CD14-positive monocyte (primary cell): ENCODE measurements around the gene EYS. TPM values are rescaled to one million over a fixed set of nuclear protein-coding genes. Genes with fewer than 3 reads are reported as not detected.

Source experiments
- DNase-seq, 3 donors: peaks; one replicate each; pipeline ENCODE4 v3.0.0-alpha.2; 2011 to 2022
- H2AFZ ChIP-seq: 2 replicates; pipeline ENCODE4 v1.6.0; 2012; ENCODE audit warnings: mild to moderate bottlenecking, low read depth, low read length, inconsistent platforms; ENCODE audit not compliant: insufficient read depth, poor library complexity, severe bottlenecking
- H3K27ac ChIP-seq, 2 donors: 1 replicate in 1 of 2; 2 replicates in 1 of 2; pipeline ENCODE4 v1.5.1; 2012 to 2013; ENCODE audit warnings: low read length in 2 of 2, control low read depth in 1 of 2, inconsistent platforms in 1 of 2, low read depth in 1 of 2, mild to moderate bottlenecking in 1 of 2
- H3K27me3 ChIP-seq, 2 donors: one replicate each; pipeline versions ENCODE4 v1.6.0 to v1.6.1; 2011 to 2013; ENCODE audit warnings: low read length in 2 of 2; ENCODE audit not compliant: control insufficient read depth in 2 of 2, insufficient read depth in 2 of 2
- H3K36me3 ChIP-seq, 2 donors: replicated peaks in 1 of 2; 1 replicate in 1 of 2; 2 replicates in 1 of 2; pipeline versions ENCODE4 v1.5.1 to v1.6.1; 2012 to 2013; ENCODE audit warnings: low read length in 2 of 2, control low read depth in 1 of 2, inconsistent platforms in 1 of 2, mild to moderate bottlenecking in 1 of 2; ENCODE audit not compliant: insufficient read depth in 2 of 2, control insufficient read depth in 1 of 2
- H3K4me1 ChIP-seq, 2 donors: 1 replicate in 1 of 2; 2 replicates in 1 of 2; pipeline versions ENCODE4 v1.5.1 to v1.6.1; 2012 to 2013; ENCODE audit warnings: low read length in 2 of 2, control low read depth in 1 of 2, inconsistent platforms in 1 of 2, mild to moderate bottlenecking in 1 of 2, moderate library complexity in 1 of 2; ENCODE audit not compliant: insufficient read depth in 2 of 2, control insufficient read depth in 1 of 2
- H3K4me2 ChIP-seq: replicated peaks from 2 replicates; pipeline ENCODE3; 2012; ENCODE audit warnings: low read length, moderate library complexity, mild to moderate bottlenecking; ENCODE audit not compliant: poor library complexity, severe bottlenecking; ENCODE audit errors: extremely low read depth
- H3K4me3 ChIP-seq, 3 experiments: fragments of 200-600 bp in 1 of 3; sonication (generic) in 1 of 3; replicated peaks in 1 of 3; 1 replicate in 2 of 3; 2 replicates in 1 of 3; pipeline ENCODE4 v1.5.1; 2011 to 2013; ENCODE audit warnings: low read length in 3 of 3, mild to moderate bottlenecking in 3 of 3, control low read depth in 2 of 3, low read depth in 2 of 3, inconsistent platforms in 1 of 3, moderate library complexity in 1 of 3
- H3K79me2 ChIP-seq: 2 replicates; pipeline ENCODE4 v1.6.0; 2012; ENCODE audit warnings: mild to moderate bottlenecking, control low read depth, inconsistent platforms, low read length, moderate library complexity; ENCODE audit not compliant: insufficient read depth
- H3K9ac ChIP-seq: 2 replicates; pipeline ENCODE4 v1.6.0; 2017; ENCODE audit warnings: low read length, mild to moderate bottlenecking; ENCODE audit not compliant: insufficient read depth, poor library complexity, severe bottlenecking
- H3K9me3 ChIP-seq, 2 donors: replicated peaks in 1 of 2; 1 replicate in 1 of 2; 2 replicates in 1 of 2; pipeline versions ENCODE4 v1.5.1 to v1.6.1; 2012 to 2013; ENCODE audit warnings: low read length in 2 of 2, control low read depth in 1 of 2; ENCODE audit not compliant: control insufficient read depth in 1 of 2, insufficient read depth in 1 of 2
- H4K20me1 ChIP-seq: 2 replicates; pipeline ENCODE4 v1.6.0; 2012; ENCODE audit warnings: mild to moderate bottlenecking, low read length, control low read depth, moderate library complexity; ENCODE audit not compliant: insufficient read depth
- H3K27ac Mint-ChIP-seq, 7 donors: one replicate each; pipeline ENCODE4 v1.8.0; 2020; ENCODE audit warnings: mild to moderate bottlenecking in 7 of 7, mixed read lengths in 7 of 7, moderate library complexity in 6 of 7, inconsistent platforms in 2 of 7
- H3K27me3 Mint-ChIP-seq, 3 donors: one replicate each; pipeline ENCODE4 v1.8.0; 2021 to 2022; ENCODE audit warnings: low read depth in 3 of 3, mild to moderate bottlenecking in 3 of 3, mixed read lengths in 3 of 3, moderate library complexity in 3 of 3, inconsistent platforms in 1 of 3
- H3K36me3 Mint-ChIP-seq, 2 donors: one replicate each; pipeline ENCODE4 v1.8.0; 2020; ENCODE audit warnings: mixed read lengths in 2 of 2, inconsistent platforms in 1 of 2, mild to moderate bottlenecking in 1 of 2
- H3K4me1 Mint-ChIP-seq: one replicate; pipeline ENCODE4 v1.8.0; 2020; ENCODE audit warnings: mild to moderate bottlenecking, mixed read lengths
- H3K4me3 Mint-ChIP-seq, 2 donors: one replicate each; pipeline ENCODE4 v1.8.0; 2020; ENCODE audit warnings: mild to moderate bottlenecking in 2 of 2, mixed read lengths in 2 of 2, moderate library complexity in 1 of 2
- H3K9me3 Mint-ChIP-seq, 7 donors: one replicate each; pipeline ENCODE4 v1.8.0; 2020 to 2022; ENCODE audit warnings: mixed read lengths in 7 of 7, mild to moderate bottlenecking in 6 of 7, moderate library complexity in 6 of 7, inconsistent platforms in 2 of 7
- WGBS: methylation state at CpG from one replicate; pipeline ENCODE4 v1.1.5; 2013; ENCODE audit warnings: missing lambda C conversion rate; ENCODE audit not compliant: insufficient coverage; 5-methylcytosine and 5-hydroxymethylcytosine counted together
- intact Hi-C, 2 donors: fragments of 100-400 bp; cut with micrococcal nuclease; formaldehyde crosslinking; loops; one replicate each; pipeline versions ENCODE4 v1.15.0 to v1.15.1; 2023
- polyA plus RNA-seq, 3 donors: library from polyadenylated mRNA; depleted of rRNA in 1 of 3; unstranded in 2 of 3; stranded (reverse) in 1 of 3; fragments of 300-500 nt in 2 of 3; fragments of >200 nt in 1 of 3; fragmentation: Illumina TruSeq in 2 of 3; gene quantifications; 1 replicate in 2 of 3; 2 replicates in 1 of 3; pipeline ENCODE4 v1.2.3, GENCODE V29; 2012 to 2021
- TF ChIP-seq, protein P1 (sequence below): fragments of 200-600 bp; IDR thresholded peaks from one replicate; pipeline ENCODE4 v1.8.0; 2022; ENCODE audit warnings: antibody characterized with exemption, mild to moderate bottlenecking

EYS gene
- polyA plus RNA-seq, 3 donors: 0.01 to 0.03 TPM; not detected in 1

GRCh38 chr6:64589961-64590360 is 1117.1 kb downstream of the EYS start:
- H3K4me3 ChIP-seq: no peak overlapping the region
- no peaks in the 10 kb centered on the region for H3K4me1 Mint-ChIP-seq
- peaks cover 0 to 5% of the 10 kb centered on the region in 2 donors for H3K9me3 ChIP-seq
- H4K20me1 ChIP-seq: no peaks in the 10 kb centered on the region
- no peak overlapping the region for H2AFZ ChIP-seq
- H3K27ac Mint-ChIP-seq: no peak overlapping the region
- no peaks in the 10 kb centered on the region for H3K27me3 Mint-ChIP-seq
- H3K4me3 Mint-ChIP-seq: no peak overlapping the region
- H3K36me3 ChIP-seq: no peaks in the 10 kb centered on the region
- TF ChIP-seq, protein P1, sequence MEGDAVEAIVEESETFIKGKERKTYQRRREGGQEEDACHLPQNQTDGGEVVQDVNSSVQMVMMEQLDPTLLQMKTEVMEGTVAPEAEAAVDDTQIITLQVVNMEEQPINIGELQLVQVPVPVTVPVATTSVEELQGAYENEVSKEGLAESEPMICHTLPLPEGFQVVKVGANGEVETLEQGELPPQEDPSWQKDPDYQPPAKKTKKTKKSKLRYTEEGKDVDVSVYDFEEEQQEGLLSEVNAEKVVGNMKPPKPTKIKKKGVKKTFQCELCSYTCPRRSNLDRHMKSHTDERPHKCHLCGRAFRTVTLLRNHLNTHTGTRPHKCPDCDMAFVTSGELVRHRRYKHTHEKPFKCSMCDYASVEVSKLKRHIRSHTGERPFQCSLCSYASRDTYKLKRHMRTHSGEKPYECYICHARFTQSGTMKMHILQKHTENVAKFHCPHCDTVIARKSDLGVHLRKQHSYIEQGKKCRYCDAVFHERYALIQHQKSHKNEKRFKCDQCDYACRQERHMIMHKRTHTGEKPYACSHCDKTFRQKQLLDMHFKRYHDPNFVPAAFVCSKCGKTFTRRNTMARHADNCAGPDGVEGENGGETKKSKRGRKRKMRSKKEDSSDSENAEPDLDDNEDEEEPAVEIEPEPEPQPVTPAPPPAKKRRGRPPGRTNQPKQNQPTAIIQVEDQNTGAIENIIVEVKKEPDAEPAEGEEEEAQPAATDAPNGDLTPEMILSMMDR: no peak
- intact Hi-C loops: no loop called here
- 100% methylated on average over 1 of the region's 3 CpGs for WGBS
- no peak overlapping the region for H3K4me2 ChIP-seq
- no peaks in the 10 kb centered on the region for H3K79me2 ChIP-seq
- H3K27ac ChIP-seq: no peak overlapping the region
- H3K9ac ChIP-seq: no peak overlapping the region
- no peaks in the 10 kb centered on the region for H3K36me3 Mint-ChIP-seq
- peaks cover 0 to 8% (median 0%) of the 10 kb centered on the region in 7 donors for H3K9me3 Mint-ChIP-seq
- H3K27me3 ChIP-seq: no peaks in the 10 kb centered on the region
- H3K4me1 ChIP-seq: no peaks in the 10 kb centered on the region
- DNase-seq: no peak

GRCh38 chr6:64580346-64580745 is 1126.7 kb downstream of the EYS start:
- no CpG with 5 or more reads among the region's 1 CpG for WGBS
- intact Hi-C loops: no loop called here
- no peaks in the 10 kb centered on the region for H3K4me1 Mint-ChIP-seq

More at GRCh38 chr6:64580346-64580745, 1126.7 kb downstream of the EYS start:
- H3K27ac ChIP-seq: no peak overlapping the region
- H3K27ac Mint-ChIP-seq: no peak overlapping the region
- H3K4me3 Mint-ChIP-seq: no peak overlapping the region
- no peaks in the 10 kb centered on the region for H3K4me1 ChIP-seq
- TF ChIP-seq, protein P1: no peak
- peaks cover 0 to 6% (median 2%) of the 10 kb centered on the region in 7 donors for H3K9me3 Mint-ChIP-seq
- no peak overlapping the region for H3K9ac ChIP-seq
- H3K9me3 ChIP-seq: no peaks in the 10 kb centered on the region
- no peaks in the 10 kb centered on the region for H4K20me1 ChIP-seq
- no peak overlapping the region for H3K4me3 ChIP-seq
- H2AFZ ChIP-seq: no peak overlapping the region
- no peaks in the 10 kb centered on the region for H3K36me3 ChIP-seq
- no peak for DNase-seq
- no peak overlapping the region for H3K4me2 ChIP-seq
- H3K27me3 ChIP-seq: no peaks in the 10 kb centered on the region
- H3K79me2 ChIP-seq: no peaks in the 10 kb centered on the region
- no peaks in the 10 kb centered on the region for H3K36me3 Mint-ChIP-seq
- peaks cover 0 to 2% (median 0%) of the 10 kb centered on the region in 3 donors for H3K27me3 Mint-ChIP-seq
